ENCODE data around the gene SLX9. TPM values are rescaled to one million over a fixed set of nuclear protein-coding genes. Genes with fewer than 3 reads are reported as not detected.

The SLX9 gene
- total and polyA plus RNA-seq, 10 donors: 6.1 to 35.4 (median 27.0) TPM

- Histone ChIP-seq H3K36me3 (peaks cover 0 to 99% (median 30%) of the 10 kb centered on the region in 6 donors), H3K4me3 (no peak overlapping the region), H3K4me1 (peaks cover 0 to 93% (median 30%) of the 10 kb centered on the region in 6 donors), H3K9me3 (no peaks in the 10 kb centered on the region), H3K27me3 (replicated peaks in 1 of 7) (no peaks in the 10 kb centered on the region), H3K27ac (no peak overlapping the region)
- peak; percentile 71 for DNase-seq
- intact Hi-C loops (cut with DNase I; ENCODE audit: low total_unique reads): no loop called here
- WGBS, 5 donors: 89 to 96% (median 93%) methylated on average over 26 to 35 of the region's 35 CpGs
- TF ChIP-seq POLR2AphosphoS5 (IDR thresholded peaks at IDR 0.05) (no peak), POLR2A (IDR thresholded peaks at IDR 0.05) (no peak), CTCF (IDR thresholded peaks at IDR 0.05 in 8 of 11, conservative IDR thresholded peaks at IDR 0.05 in 3 of 11) (no peak)
These were observed 16.7 kb downstream of the SLX9 start for GRCh38 chr21:44956356-44957046.

GRCh38 chr21:44957047-44957831, 17.4 kb downstream of the SLX9 start:
- intact Hi-C loops (cut with DNase I; ENCODE audit: low total_unique reads): no loop called here
- DNase-seq: peak; percentile 56
- Histone ChIP-seq H3K4me1 (peaks cover 0 to 96% (median 32%) of the 10 kb centered on the region in 6 donors), H3K36me3 (peaks cover 0 to 100% (median 28%) of the 10 kb centered on the region in 6 donors), H3K4me3 (no peak overlapping the region), H3K27ac (peak overlapping the region in 3 of 8 donors; percentile 53 to 70 (median 69)), H3K27me3 (replicated peaks in 1 of 7) (no peaks in the 10 kb centered on the region), H3K9me3 (no peaks in the 10 kb centered on the region)
- TF ChIP-seq CTCF (IDR thresholded peaks at IDR 0.05 in 8 of 11, conservative IDR thresholded peaks at IDR 0.05 in 3 of 11) (no peak), POLR2AphosphoS5 (IDR thresholded peaks at IDR 0.05) (no peak), POLR2A (IDR thresholded peaks at IDR 0.05) (no peak)
- 86 to 96% (median 93%) methylated on average over 14 to 22 of the region's 22 CpGs for WGBS, 5 donors

GRCh38 chr21:44957901-44958451, 18.1 kb downstream of the SLX9 start:
- no peak for TF ChIP-seq POLR2AphosphoS5 (IDR thresholded peaks at IDR 0.05)
- TF ChIP-seq CTCF (IDR thresholded peaks at IDR 0.05 in 8 of 11, conservative IDR thresholded peaks at IDR 0.05 in 3 of 11): no peak
- no peak for TF ChIP-seq POLR2A (IDR thresholded peaks at IDR 0.05)
- intact Hi-C loops (cut with DNase I; ENCODE audit: low total_unique reads): no loop called here
- Histone ChIP-seq H3K27me3 (replicated peaks in 1 of 7) (no peaks in the 10 kb centered on the region), H3K4me1 (peaks cover 0 to 94% (median 33%) of the 10 kb centered on the region in 6 donors), H3K4me3 (no peak overlapping the region), H3K27ac (peak overlapping the region in 5 of 8 donors; percentile 30 to 71 (median 69)), H3K9me3 (no peaks in the 10 kb centered on the region), H3K36me3 (peaks cover 0 to 100% (median 28%) of the 10 kb centered on the region in 6 donors)
- DNase-seq: peak; percentile 61
- 83 to 91% (median 86%) methylated on average over 20 to 26 of the region's 26 CpGs for WGBS, 5 donors
